Measurements from ENCODE around the gene C2orf68.
"Not testable (repeated sequence)": the region's sequence is repeated elsewhere in the genome, so short reads cannot be mapped to it uniquely, and the experiment has no call there.

C2orf68 gene

DNA sequence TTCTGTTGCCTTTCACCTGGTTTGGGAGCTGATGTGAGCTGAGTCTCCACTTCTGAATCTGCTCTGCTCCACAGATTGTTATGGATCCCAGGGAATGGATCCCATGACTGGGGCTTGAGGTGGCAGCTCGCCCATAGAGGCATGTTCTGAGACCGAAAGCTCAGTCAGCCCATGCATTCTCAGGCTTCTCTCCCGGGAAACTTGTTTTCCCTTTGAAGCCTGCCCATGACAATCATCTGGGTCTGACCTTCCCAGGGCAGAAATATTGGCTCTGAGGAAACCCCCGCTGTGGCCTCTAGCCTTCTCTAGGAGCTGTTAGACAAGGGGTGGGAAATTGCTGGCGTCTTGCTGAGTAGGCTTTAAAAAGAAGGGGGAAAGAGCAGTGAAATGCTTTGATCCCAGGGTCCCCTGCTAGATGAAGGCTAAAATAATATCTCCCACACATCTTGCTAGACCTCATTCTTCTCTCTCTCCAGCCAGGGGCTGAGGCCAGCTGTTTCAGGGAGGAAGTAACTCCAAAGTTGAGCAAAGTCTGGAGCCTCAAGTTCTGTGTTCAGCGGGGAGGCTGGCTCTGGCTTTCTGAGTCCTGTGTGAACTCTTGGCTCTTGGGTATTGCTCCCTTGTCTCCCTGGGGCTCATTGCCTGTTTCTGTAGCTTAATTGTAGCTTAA lies 32.5 kb downstream of the C2orf68 start:
- DNase-seq = no peak

DNA sequence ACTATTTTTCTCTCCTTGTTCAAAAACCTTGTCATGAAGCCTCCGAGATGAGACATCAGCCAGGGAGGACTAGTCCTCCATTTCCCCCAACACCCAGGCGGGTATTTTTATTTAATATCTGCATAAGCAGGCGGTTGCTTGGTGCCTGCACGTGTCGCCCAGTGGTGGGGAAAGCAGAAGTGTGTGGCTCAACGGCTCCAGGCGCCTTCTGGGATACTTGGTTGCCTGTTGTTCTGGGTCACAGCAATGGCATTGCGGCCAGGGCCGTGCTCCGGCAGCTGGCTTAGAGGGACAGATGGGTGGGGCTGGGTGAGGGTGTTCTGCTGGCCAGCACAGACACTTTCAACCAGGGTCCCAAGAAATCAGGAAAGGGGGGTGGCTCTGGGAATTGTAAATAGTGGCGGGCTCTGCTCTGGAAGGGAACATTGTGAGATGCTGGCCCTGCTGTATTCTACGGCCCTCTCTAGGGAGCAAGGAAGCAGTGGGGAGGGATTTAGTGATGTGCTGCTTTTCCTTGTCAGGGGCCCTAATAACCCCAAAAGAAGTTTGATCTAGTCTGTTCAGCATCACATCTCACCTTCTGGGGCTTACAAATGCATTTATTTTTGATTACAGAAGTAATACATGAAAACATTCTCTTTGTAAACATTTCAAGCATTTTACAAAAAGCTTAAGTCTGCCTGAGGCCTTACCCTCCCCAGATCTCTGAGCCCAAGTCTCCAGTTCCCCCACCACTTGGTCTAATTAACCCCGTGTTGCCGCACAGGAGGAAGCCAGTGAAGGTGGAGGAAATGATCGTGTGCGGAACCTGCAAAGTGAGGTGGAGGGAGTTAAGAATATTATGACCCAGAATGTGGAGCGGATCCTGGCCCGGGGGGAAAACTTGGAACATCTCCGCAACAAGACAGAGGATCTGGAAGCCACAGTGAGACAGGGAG lies 33.4 kb downstream of the C2orf68 start:
- no peak for DNase-seq

DNA sequence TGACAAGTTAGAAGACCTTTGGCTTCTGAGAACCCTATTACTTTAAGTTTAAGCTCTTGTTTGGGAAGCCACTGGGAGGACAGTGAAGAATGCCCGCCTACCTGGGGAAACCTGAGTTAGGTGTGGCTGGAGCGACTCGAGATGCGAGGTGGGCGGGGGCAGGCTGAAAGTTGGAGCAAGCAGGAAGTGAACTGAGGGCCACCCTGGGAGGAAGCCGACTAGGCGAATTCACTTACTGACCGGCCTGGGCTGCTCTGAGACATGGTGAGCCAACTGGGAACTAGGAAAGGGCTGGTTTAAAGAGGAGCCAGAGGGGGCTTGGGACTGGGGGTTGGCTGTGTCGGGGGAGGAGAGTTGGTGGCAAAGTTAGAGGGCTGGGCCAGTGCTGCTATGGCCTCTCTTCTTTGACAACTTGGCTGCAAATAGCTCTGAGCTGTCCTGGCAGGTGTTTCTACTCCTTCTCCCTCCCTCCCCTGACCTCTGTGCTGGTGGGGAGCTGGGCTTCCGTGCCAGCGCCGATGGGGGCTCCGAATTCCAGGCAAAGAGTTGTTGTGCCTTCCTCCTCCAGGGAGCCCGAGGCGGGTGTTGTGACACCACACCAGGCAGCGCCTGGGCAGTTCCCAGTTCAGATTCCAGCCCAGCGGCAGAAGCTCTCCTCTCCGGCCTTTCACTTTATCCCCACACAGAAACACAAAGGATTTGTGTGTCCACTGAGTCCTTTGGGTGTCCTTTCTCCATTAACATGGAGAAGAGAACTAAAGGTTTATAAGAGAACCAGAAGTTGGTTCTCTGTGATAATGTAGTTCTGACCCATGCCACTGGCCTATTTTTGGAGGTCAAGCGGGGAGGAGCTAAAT lies 34.3 kb downstream of the C2orf68 start, which contains the start of gene VAMP8:
Gene VAMP8 (plus strand): TSS at position 201 of the 857 bp plus-strand sequence. CDS start 61 bp downstream, at position 262.
- DNase-seq = peak; percentile 56

DNA sequence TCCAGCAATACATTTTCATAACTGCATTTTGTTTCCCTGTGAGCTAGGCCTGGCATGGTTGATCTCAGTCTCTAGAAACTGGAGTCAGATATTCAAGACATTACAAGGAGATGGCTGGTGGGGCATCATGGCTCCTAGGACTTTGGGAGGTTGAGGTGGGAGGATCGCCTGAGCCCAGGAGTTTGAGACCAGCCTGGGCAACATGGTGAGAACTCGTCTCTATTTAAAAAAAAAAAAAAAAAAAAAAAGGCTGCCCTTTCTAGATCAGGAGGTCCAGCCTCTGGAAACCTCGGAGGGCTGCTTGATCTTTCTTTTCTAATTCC lies 34.8 kb downstream of the C2orf68 start:
- DNase-seq = no peak

DNA sequence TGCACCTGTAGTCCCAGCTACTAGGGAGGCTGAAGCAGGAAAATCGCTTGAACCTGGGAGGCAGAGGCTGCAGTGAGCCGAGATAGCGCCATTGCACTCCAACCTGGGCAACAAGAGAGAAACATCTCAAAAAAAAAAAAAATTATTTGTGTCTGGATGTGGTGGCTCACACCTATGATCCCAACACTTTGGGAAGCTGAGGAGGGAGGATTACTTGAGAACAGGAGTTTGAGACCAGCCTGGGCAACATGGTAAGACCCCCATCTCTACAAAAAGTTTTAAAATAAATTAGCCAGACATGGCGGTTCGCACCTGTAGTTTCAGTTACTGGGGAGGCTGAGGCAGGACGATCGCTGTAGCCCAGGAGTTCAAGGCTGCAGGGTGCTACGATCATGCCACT lies 36.1 kb downstream of the C2orf68 start:
- DNase-seq = no peak

DNA sequence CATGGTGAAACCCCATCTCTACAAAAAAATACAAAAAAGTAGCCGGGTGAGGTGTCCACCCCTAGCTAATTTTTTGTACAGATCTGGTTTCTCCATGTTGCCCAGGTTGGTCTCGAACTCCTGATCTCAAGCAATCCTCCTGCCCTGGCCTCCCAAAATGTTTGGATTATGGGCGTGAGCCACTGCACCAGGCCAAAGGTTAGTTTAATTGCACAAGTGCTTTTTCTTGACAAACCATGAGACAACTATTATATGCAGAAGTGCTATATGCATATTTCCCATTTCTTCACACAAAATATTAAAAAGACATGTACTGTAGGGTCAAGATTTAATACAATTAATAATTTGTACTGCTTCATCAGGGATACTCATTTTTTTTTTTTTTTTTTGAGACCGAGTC lies 45.6 kb downstream of the C2orf68 start:
- DNase-seq = no peak

DNA sequence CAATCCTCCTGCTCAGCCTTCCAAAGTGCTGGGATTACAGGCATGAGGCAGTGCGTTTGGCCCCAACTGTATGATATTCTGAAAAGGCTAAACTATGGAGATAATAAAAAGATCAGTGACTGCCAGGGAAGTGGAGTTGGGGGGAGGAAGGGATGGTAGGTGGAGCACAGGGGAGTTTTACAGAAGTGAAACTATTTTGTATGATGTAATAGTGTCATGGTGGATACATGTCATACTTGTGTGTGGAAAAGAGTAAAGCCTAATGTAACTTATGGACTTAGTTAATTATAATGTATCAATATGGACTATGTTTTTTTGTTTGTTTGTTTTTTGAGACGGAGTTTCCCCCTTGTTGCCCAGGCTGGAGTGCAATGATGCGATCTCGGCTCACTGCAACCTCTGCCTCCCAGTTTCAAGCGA lies 47.7 kb downstream of the C2orf68 start:
- DNase-seq = no peak

DNA sequence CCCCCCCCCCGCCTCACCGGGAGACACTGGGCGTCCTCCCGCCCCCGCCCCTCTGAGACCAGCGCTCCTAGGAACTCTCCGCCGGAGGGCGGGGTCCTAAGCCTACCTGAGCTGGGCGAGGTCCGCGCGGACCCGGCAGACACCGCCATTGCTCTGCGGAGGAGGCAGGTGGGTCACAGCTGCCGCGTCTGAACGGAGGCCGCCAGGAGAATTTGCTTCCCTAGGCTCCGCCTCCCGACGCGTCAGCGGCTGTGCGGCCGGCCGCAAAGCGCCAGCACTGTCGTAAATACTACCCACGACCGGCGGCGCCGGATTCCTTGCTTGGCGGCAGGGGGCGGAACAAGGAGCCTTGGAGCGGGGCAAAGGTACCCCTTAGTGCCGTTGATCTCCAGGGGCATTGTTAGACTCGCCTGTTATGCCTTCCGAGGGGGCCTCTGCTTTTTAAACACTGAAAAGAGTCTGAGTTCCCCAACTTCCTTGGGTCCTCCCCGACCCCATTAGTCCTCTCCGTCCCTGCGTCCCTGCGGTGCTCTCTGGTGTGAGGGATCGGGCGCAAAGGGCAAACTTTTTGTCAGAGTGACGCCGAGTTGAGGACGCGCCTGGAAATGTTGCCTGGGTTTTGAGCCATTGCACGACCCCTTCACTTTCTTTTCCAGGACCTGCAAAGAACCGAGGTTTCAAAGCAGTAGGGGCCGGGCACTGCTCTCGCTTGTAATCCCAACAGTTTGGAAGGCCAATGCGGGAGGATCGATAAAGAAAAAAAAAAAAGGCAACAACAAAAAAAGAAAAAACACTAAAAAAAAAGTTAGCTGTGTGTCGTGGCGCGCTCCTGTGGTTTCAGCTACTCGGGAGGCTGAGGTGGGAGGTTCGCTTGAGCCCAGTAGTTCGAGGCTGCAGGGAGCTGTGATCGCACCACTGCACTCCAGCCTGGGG lies 50.3 kb downstream of the C2orf68 start, which contains the start of gene GGCX:
Gene GGCX (minus strand): TSS at position 214 of the 933 bp plus-strand sequence. CDS start 65 bp downstream, at position 149.
- peak; percentile 93 for DNase-seq

DNA sequence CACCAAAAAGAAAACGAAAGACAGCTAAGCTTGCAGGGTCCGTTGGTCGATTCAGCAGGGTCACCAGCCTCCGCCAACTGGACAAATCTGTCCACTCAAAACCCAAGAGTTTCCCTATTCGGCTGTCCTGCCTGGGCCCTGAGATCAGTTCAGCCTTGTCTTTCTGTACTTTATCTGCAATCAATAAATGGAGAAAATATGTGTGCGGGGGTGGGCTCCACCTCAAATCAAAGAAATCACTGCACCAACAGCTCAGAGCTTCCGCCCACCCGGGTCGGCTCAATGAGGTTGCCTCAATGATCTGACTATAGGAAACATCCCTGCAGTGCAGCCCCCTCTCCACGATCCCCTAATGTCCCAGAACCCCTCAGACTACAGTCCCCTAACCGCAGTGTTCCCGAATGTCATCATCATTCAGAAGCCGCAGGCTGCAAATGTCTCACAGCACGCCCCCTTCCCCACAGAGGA lies 51.0 kb downstream of the C2orf68 start:
- no peak for DNase-seq

DNA sequence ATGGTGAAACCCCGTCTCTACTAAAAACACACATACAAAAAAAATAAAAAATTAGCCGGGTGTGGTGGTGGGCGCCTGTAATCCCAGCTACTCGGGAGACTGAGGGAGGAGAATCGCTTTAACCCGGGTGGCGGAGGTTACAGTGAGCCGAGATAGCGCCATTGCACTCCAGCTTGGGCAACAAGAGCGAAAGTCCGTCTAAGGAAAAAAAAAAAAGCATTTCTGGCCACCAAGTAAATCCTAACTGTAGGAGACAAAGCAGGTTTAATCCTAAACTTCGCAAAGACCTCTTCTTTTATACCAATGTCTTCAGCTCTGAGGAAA lies 51.5 kb downstream of the C2orf68 start:
- not testable (repeated sequence) for DNase-seq

DNA sequence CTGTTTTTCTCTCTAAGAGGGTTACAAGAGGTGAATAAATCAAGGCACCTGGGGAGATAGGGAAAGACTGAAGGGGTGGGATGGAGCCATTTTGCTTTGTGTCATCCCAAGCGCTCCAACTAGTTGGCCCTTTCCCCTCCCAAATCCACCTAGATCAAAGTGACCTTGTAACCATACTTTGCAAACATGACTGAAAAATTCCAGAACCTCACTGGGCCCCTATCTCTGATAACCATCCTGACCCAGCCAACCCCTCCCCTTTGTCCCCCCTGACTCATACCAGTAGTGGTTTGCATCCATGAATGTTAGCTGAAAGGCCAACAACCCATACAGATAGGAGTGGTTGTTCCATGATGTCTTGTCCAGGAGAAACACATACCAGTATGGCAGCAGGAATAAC lies 53.7 kb downstream of the C2orf68 start:
- no peak for DNase-seq

DNA sequence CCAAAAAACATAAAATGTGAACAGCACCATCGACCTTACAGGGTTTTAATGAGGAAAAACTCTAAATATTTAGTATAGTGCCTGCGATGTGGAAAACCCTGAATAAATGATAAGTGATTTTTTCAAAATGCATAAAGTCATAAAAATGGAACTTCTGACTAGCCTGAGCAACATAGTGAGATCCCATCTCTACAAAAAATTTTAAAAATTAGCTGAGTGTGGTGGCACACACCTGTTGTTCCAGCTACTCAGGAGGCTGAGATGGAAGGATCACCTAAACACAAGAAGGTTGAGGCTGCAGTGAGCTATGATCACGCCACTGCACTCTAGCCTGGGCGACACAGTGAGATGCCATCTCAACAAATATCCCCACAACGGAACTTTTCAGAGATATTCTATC lies 54.7 kb downstream of the C2orf68 start:
- DNase-seq = no peak
